GM23338 (cell line): ENCODE data around the gene ZSCAN25. TPM values are rescaled to one million over a fixed set of nuclear protein-coding genes. Genes with fewer than 3 reads are reported as not detected.
"Not testable (repeated sequence)": the region's sequence is repeated elsewhere in the genome, so short reads cannot be mapped to it uniquely, and the experiment has no call there.

Source experiments
- ATAC-seq: fragments of 200-7000 bp; cut with Tn5 transposase; 3 replicates; pipeline ENCODE4 v1.9.1; 2020
- DNase-seq: peaks from one replicate; pipeline ENCODE4 v3.0.0-alpha.2; 2015; ENCODE audit warnings: low spot score
- H2AFZ ChIP-seq: fragments of 200-600 bp; sonication (generic); 2 replicates; pipeline ENCODE4 v1.8.0; 2016; ENCODE audit warnings: antibody characterized with exemption, mild to moderate bottlenecking, moderate library complexity
- H3F3A ChIP-seq: fragments of 200-600 bp; sonication (generic); replicated peaks from 2 replicates; pipeline ENCODE4 v1.8.0; 2017; ENCODE audit warnings: antibody characterized with exemption, mixed run types, low read depth
- H3K27ac ChIP-seq: fragments of 200-600 bp; sonication (generic); 2 replicates; pipeline ENCODE4 v1.6.1; 2016; ENCODE audit warnings: low read depth
- H3K27me3 ChIP-seq: fragments of 200-600 bp; sonication (generic); 2 replicates; pipeline ENCODE4 v1.8.0; 2016; ENCODE audit warnings: mild to moderate bottlenecking, mixed run types, moderate library complexity; ENCODE audit not compliant: insufficient read depth
- H3K36me3 ChIP-seq: fragments of 200-600 bp; sonication (generic); 2 replicates; pipeline ENCODE4 v1.8.0; 2016; ENCODE audit warnings: mild to moderate bottlenecking; ENCODE audit not compliant: insufficient read depth
- H3K4me1 ChIP-seq: fragments of 200-600 bp; sonication (generic); 2 replicates; pipeline ENCODE4 v1.8.0; 2016; ENCODE audit warnings: mild to moderate bottlenecking, moderate library complexity; ENCODE audit not compliant: insufficient read depth
- H3K4me2 ChIP-seq: fragments of 200-600 bp; sonication (generic); 2 replicates; pipeline ENCODE4 v1.7.1; 2017; ENCODE audit warnings: mixed run types
- H3K4me3 ChIP-seq: fragments of 200-600 bp; sonication (generic); 2 replicates; pipeline ENCODE4 v1.6.1; 2016; ENCODE audit warnings: mixed run types
- H3K79me2 ChIP-seq: fragments of 200-600 bp; sonication (generic); replicated peaks from 2 replicates; pipeline ENCODE4 v1.8.0; 2017; ENCODE audit warnings: mild to moderate bottlenecking; ENCODE audit not compliant: insufficient read depth
- H3K9me2 ChIP-seq: fragments of 200-600 bp; sonication (generic); 2 replicates; pipeline ENCODE4 v1.8.0; 2017; ENCODE audit not compliant: insufficient read depth
- H4K20me1 ChIP-seq: fragments of 200-600 bp; sonication (generic); replicated peaks from 2 replicates; pipeline ENCODE4 v1.8.0; 2017; ENCODE audit warnings: mild to moderate bottlenecking; ENCODE audit not compliant: insufficient read depth
- H3K27ac Mint-ChIP-seq: 2 replicates; pipeline ENCODE4 v1.8.0; 2020; ENCODE audit warnings: inconsistent platforms, mild to moderate bottlenecking, moderate library complexity, mixed read lengths
- H3K27me3 Mint-ChIP-seq: 3 replicates; pipeline ENCODE4 v1.8.0; 2022; ENCODE audit warnings: low read depth, mild to moderate bottlenecking, moderate library complexity, mixed read lengths, inconsistent platforms; ENCODE audit not compliant: insufficient read depth, poor library complexity
- H3K36me3 Mint-ChIP-seq: 3 replicates; pipeline ENCODE4 v1.8.0; 2021; ENCODE audit warnings: low read depth, mild to moderate bottlenecking, inconsistent platforms, moderate library complexity, mixed read lengths
- H3K4me1 Mint-ChIP-seq: 3 replicates; pipeline ENCODE4 v1.8.0; 2020; ENCODE audit warnings: mild to moderate bottlenecking, inconsistent platforms, mixed read lengths
- H3K4me3 Mint-ChIP-seq: 3 replicates; pipeline ENCODE4 v1.8.0; 2021; ENCODE audit warnings: moderate library complexity, mild to moderate bottlenecking, inconsistent platforms, mixed read lengths
- H3K9me3 Mint-ChIP-seq: 3 replicates; pipeline ENCODE4 v1.8.0; 2020; ENCODE audit warnings: moderate library complexity, mild to moderate bottlenecking, inconsistent platforms, mixed read lengths
- ETS1 ChIP-seq: IDR thresholded peaks from 2 replicates; pipeline ENCODE4 v1.6.1; 2016; ENCODE audit warnings: antibody characterized with exemption
- EZH2 ChIP-seq: fragments of 200-600 bp; sonication (generic); IDR thresholded peaks from one replicate; pipeline ENCODE4 v1.8.0; 2017; ENCODE audit warnings: antibody characterized with exemption, mild to moderate bottlenecking, low read depth; ENCODE audit not compliant: unreplicated experiment
- JUNB ChIP-seq: IDR thresholded peaks from one replicate; pipeline ENCODE4 v1.6.1; 2016; ENCODE audit warnings: antibody characterized with exemption; ENCODE audit not compliant: unreplicated experiment
- NANOG ChIP-seq: IDR thresholded peaks from 2 replicates; pipeline ENCODE4 v1.6.1; 2016; ENCODE audit warnings: antibody characterized with exemption, borderline replicate concordance
- POLR2AphosphoS5 ChIP-seq: IDR thresholded peaks from 2 replicates; pipeline ENCODE4 v1.6.1; 2016; ENCODE audit warnings: antibody characterized with exemption, low read depth
- REST ChIP-seq: IDR thresholded peaks from one replicate; pipeline ENCODE4 v1.6.1; 2018; ENCODE audit warnings: antibody characterized with exemption; ENCODE audit not compliant: unreplicated experiment
- STAT1 ChIP-seq: IDR thresholded peaks from one replicate; pipeline ENCODE4 v1.6.1; 2016; ENCODE audit warnings: antibody characterized with exemption; ENCODE audit not compliant: unreplicated experiment
- ZNF331 ChIP-seq: fragments of 250-450 bp; sonication (Bioruptor Pico); IDR thresholded peaks from 2 replicates; pipeline ENCODE4 v1.5.0; 2020; ENCODE audit warnings: low read depth, mild to moderate bottlenecking, moderate library complexity
- polyA plus RNA-seq: library from polyadenylated mRNA; unstranded; fragments of >200 nt; fragmentation: Nextera tagmentation; extraction: Ambion mirVana; gene quantifications from 2 replicates; pipeline ENCODE4 v1.2.1, GENCODE V29; 2016
- total RNA-seq: library from RNA; depleted of rRNA; stranded (reverse); fragments of >200 nt; shearing (Covaris generic); gene quantifications from 2 replicates; pipeline ENCODE4 v1.2.3, GENCODE V29; 2014
- TF ChIP-seq, protein P1 (sequence below), 2 experiments: fragments of 200-600 bp in 1 of 2; sonication (generic) in 1 of 2; conservative IDR thresholded peaks; 2 replicates each; pipeline versions ENCODE4 v1.5.1 to v1.6.1; 2016 to 2017; ENCODE audit warnings: antibody characterized with exemption in 2 of 2, low read depth in 2 of 2, mild to moderate bottlenecking in 2 of 2, moderate library complexity in 1 of 2
- TF ChIP-seq, protein P2 (sequence below): fragments of 250-450 bp; sonication (Bioruptor Pico); IDR thresholded peaks from 2 replicates; pipeline ENCODE4 v1.5.0; 2020; ENCODE audit warnings: mild to moderate bottlenecking, moderate library complexity

ZSCAN25 gene
- total and polyA plus RNA-seq, 2 experiments from 2014 or later: 4.8 to 17.5 TPM

DNA sequence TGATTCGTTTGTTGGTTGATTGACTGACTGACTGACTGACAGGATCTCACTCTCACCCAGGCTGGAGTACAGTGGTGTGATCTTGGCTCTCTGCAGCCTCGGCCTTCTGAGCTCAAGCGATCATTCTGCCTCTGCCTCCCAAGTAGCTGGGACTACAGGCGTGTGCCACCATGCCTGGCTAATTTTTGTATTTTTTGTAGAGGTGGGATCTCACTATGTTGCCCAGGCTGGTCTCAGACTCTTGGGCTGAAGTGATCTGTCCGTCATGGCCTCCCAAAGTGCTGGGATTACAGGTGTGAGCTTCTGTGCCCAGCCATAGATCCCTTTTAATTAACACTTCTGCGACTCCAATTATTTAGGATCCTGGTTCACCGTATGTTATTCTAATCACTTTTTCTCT, 48.0 kb upstream of the ZSCAN25 start:
- peaks cover 31% of the 10 kb centered on the region for H3K36me3 ChIP-seq
- ATAC-seq: not testable (repeated sequence)

GRCh38 chr7:99571768-99572167, 45.0 kb upstream of the ZSCAN25 start:
- 0 out of 2 replicates have a peak, but pooled peaks cover 12% of the 10 kb centered on the region for H3K79me2 ChIP-seq
- DNase-seq (no peak), ATAC-seq (no peak)
- no peak overlapping the region for H3K27ac ChIP-seq
- H3K9me3 Mint-ChIP-seq: no peaks in the 10 kb centered on the region
- peaks cover 6% of the 10 kb centered on the region; the same call in 1 of the 2 replicates for H4K20me1 ChIP-seq
- no peaks in the 10 kb centered on the region for H3F3A ChIP-seq
- no peak overlapping the region for H3K27ac Mint-ChIP-seq
- H3K27me3 ChIP-seq: no peaks in the 10 kb centered on the region
- H2AFZ ChIP-seq: no peak overlapping the region
- H3K36me3 ChIP-seq: peaks cover 19% of the 10 kb centered on the region; the same call in 1 of the 2 replicates
- no peak overlapping the region for H3K4me3 Mint-ChIP-seq
- peaks cover 40% of the 10 kb centered on the region for H3K36me3 Mint-ChIP-seq
- no peak overlapping the region for H3K4me2 ChIP-seq
- no peak overlapping the region for H3K4me3 ChIP-seq
- H3K9me2 ChIP-seq: no peaks in the 10 kb centered on the region
- H3K4me1 ChIP-seq: peaks cover 15% of the 10 kb centered on the region
- no peaks in the 10 kb centered on the region for H3K27me3 Mint-ChIP-seq
- peaks cover 17% of the 10 kb centered on the region; the same call in 2 of the 3 replicates for H3K4me1 Mint-ChIP-seq
- TF ChIP-seq ZNF331 (CRISPR knock-in tag): no peak
- TF ChIP-seq, protein P1, sequence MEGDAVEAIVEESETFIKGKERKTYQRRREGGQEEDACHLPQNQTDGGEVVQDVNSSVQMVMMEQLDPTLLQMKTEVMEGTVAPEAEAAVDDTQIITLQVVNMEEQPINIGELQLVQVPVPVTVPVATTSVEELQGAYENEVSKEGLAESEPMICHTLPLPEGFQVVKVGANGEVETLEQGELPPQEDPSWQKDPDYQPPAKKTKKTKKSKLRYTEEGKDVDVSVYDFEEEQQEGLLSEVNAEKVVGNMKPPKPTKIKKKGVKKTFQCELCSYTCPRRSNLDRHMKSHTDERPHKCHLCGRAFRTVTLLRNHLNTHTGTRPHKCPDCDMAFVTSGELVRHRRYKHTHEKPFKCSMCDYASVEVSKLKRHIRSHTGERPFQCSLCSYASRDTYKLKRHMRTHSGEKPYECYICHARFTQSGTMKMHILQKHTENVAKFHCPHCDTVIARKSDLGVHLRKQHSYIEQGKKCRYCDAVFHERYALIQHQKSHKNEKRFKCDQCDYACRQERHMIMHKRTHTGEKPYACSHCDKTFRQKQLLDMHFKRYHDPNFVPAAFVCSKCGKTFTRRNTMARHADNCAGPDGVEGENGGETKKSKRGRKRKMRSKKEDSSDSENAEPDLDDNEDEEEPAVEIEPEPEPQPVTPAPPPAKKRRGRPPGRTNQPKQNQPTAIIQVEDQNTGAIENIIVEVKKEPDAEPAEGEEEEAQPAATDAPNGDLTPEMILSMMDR (conservative IDR thresholded peaks at IDR 0.05; ENCODE audit: low read depth in 2 of 2): no peak
- no peak for TF ChIP-seq POLR2AphosphoS5
- no peak for TF ChIP-seq EZH2
- no peak for TF ChIP-seq ETS1
- TF ChIP-seq JUNB: no peak
- TF ChIP-seq, protein P2, sequence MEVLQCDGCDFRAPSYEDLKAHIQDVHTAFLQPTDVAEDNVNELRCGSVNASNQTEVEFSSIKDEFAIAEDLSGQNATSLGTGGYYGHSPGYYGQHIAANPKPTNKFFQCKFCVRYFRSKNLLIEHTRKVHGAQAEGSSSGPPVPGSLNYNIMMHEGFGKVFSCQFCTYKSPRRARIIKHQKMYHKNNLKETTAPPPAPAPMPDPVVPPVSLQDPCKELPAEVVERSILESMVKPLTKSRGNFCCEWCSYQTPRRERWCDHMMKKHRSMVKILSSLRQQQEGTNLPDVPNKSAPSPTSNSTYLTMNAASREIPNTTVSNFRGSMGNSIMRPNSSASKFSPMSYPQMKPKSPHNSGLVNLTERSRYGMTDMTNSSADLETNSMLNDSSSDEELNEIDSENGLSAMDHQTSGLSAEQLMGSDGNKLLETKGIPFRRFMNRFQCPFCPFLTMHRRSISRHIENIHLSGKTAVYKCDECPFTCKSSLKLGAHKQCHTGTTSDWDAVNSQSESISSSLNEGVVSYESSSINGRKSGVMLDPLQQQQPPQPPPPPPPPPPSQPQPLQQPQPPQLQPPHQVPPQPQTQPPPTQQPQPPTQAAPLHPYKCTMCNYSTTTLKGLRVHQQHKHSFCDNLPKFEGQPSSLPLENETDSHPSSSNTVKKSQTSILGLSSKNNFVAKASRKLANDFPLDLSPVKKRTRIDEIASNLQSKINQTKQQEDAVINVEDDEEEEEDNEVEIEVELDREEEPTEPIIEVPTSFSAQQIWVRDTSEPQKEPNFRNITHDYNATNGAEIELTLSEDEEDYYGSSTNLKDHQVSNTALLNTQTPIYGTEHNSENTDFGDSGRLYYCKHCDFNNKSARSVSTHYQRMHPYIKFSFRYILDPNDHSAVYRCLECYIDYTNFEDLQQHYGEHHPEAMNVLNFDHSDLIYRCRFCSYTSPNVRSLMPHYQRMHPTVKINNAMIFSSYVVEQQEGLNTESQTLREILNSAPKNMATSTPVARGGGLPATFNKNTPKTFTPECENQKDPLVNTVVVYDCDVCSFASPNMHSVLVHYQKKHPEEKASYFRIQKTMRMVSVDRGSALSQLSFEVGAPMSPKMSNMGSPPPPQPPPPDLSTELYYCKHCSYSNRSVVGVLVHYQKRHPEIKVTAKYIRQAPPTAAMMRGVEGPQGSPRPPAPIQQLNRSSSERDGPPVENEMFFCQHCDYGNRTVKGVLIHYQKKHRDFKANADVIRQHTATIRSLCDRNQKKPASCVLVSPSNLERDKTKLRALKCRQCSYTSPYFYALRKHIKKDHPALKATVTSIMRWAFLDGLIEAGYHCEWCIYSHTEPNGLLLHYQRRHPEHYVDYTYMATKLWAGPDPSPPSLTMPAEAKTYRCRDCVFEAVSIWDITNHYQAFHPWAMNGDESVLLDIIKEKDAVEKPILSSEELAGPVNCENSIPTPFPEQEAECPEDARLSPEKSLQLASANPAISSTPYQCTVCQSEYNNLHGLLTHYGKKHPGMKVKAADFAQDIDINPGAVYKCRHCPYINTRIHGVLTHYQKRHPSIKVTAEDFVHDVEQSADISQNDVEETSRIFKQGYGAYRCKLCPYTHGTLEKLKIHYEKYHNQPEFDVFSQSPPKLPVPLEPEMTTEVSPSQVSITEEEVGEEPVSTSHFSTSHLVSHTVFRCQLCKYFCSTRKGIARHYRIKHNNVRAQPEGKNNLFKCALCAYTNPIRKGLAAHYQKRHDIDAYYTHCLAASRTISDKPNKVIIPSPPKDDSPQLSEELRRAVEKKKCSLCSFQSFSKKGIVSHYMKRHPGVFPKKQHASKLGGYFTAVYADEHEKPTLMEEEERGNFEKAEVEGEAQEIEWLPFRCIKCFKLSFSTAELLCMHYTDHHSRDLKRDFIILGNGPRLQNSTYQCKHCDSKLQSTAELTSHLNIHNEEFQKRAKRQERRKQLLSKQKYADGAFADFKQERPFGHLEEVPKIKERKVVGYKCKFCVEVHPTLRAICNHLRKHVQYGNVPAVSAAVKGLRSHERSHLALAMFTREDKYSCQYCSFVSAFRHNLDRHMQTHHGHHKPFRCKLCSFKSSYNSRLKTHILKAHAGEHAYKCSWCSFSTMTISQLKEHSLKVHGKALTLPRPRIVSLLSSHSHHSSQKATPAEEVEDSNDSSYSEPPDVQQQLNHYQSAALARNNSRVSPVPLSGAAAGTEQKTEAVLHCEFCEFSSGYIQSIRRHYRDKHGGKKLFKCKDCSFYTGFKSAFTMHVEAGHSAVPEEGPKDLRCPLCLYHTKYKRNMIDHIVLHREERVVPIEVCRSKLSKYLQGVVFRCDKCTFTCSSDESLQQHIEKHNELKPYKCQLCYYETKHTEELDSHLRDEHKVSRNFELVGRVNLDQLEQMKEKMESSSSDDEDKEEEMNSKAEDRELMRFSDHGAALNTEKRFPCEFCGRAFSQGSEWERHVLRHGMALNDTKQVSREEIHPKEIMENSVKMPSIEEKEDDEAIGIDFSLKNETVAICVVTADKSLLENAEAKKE (CRISPR knock-in tag): no peak
- TF ChIP-seq STAT1: no peak
- TF ChIP-seq NANOG: no peak
- TF ChIP-seq REST: no peak

More for the DNA sequence above, 48.0 kb upstream of the ZSCAN25 start:
- H3K9me2 ChIP-seq, H3K4me2 ChIP-seq, H3K27ac ChIP-seq, H3K27ac Mint-ChIP-seq, H3K27me3 ChIP-seq, H4K20me1 ChIP-seq, H3K4me1 Mint-ChIP-seq, H3K4me3 Mint-ChIP-seq, DNase-seq, H3K4me3 ChIP-seq, H3K9me3 Mint-ChIP-seq, H3F3A ChIP-seq, H2AFZ ChIP-seq, H3K27me3 Mint-ChIP-seq, H3K4me1 ChIP-seq: not testable (repeated sequence)
- peaks cover 21% of the 10 kb centered on the region; the same call in 1 of the 2 replicates for H3K79me2 ChIP-seq
- H3K36me3 Mint-ChIP-seq: peaks cover 58% of the 10 kb centered on the region
